ENCODE measurements around the gene ABL2. TPM values are rescaled to one million over a fixed set of nuclear protein-coding genes. Genes with fewer than 3 reads are reported as not detected.
"Not testable (repeated sequence)": the region's sequence is repeated elsewhere in the genome, so short reads cannot be mapped to it uniquely, and the experiment has no call there.

The ABL2 gene
- total RNA-seq, 1 donor from 2014 or later: 23.9 TPM

DNA sequence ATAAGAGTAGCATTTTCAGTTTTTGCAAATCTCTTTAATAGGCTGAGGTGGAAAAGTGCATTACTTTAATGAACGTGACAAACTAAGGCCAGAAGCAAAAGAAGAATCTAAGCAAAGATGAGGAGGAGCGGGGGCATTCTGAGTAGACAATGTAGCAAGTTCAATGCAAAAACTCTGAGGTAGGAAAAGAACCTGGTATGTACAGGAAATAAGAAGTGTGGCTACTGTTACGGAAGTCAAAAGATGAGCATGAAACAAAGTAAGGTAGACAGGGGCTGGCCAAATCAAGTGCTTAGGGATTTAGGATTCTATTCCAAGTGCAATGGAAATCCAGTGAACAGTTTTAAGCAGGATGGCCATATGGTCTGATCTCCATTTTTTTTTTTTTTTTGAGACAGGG is 84.0 kb downstream of the ABL2 start:
- no peaks in the 10 kb centered on the region for H3K27me3 ChIP-seq
- no peak for DNase-seq (ENCODE audit: low spot score in 2 of 2)
- intact Hi-C loops (cut with DNase I): no loop called here
- no peak overlapping the region for H3K27ac ChIP-seq
- TF ChIP-seq, protein P1, sequence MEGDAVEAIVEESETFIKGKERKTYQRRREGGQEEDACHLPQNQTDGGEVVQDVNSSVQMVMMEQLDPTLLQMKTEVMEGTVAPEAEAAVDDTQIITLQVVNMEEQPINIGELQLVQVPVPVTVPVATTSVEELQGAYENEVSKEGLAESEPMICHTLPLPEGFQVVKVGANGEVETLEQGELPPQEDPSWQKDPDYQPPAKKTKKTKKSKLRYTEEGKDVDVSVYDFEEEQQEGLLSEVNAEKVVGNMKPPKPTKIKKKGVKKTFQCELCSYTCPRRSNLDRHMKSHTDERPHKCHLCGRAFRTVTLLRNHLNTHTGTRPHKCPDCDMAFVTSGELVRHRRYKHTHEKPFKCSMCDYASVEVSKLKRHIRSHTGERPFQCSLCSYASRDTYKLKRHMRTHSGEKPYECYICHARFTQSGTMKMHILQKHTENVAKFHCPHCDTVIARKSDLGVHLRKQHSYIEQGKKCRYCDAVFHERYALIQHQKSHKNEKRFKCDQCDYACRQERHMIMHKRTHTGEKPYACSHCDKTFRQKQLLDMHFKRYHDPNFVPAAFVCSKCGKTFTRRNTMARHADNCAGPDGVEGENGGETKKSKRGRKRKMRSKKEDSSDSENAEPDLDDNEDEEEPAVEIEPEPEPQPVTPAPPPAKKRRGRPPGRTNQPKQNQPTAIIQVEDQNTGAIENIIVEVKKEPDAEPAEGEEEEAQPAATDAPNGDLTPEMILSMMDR (IDR thresholded peaks at IDR 0.05): no peak
- H3K36me3 ChIP-seq: peaks cover 0 to 5% of the 10 kb centered on the region in 2 donors
- peaks cover 2 to 7% of the 10 kb centered on the region in 2 donors for H3K4me1 ChIP-seq
- no peak overlapping the region for H3K4me3 ChIP-seq
- peaks cover 0 to 4% of the 10 kb centered on the region in 2 donors for H3K9me3 ChIP-seq

DNA sequence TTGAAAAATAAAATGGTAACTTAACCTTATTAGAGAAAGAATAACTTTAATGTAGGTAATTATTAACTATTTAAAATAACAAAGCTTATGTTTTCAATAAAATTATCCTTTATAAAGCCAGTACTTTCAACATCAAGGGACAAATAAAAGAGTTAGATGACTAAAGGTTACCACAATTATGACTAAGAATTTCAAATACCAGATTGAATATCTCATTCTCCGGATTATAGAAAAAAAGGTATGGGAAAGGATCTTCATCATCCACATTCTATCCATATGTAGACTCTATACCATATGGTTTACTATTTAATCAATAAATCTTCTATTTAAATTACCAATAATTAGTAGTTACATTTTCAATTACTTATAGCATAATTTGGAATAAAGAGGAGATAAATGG is 84.9 kb downstream of the ABL2 start:
- Histone ChIP-seq H3K4me1 (peaks cover 2 to 7% of the 10 kb centered on the region in 2 donors), H3K27ac (no peak overlapping the region), H3K9me3 (no peaks in the 10 kb centered on the region), H3K36me3 (peaks cover 0 to 5% of the 10 kb centered on the region in 2 donors), H3K4me3 (no peak overlapping the region), H3K27me3 (no peaks in the 10 kb centered on the region)
- TF ChIP-seq, protein P1 (IDR thresholded peaks at IDR 0.05): no peak
- no peak for DNase-seq (ENCODE audit: low spot score in 2 of 2)
- intact Hi-C loops (cut with DNase I): loop anchor here (5.0 kb wide), 1 partner anchor 33 kb away; no protein-coding TSS in a partner anchor

DNA sequence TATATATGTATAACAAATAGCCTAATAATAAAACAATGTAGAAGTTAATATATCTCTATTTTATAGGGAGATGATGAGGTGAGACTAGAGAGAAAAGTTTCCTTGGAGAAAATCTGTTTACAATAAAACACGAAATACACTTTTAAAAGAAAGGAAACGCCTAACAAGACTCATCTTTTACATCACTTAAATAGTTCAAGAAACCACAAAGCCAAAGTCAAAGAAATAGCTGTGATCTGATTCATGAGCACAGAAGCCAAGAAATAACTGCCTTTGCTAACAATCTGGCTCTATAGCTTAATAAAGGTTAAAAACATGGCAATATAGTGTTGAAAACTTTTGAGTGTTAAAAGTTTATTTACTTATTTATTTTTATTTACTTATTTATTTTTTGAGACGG is 86.2 kb downstream of the ABL2 start:
- TF ChIP-seq, protein P1 (IDR thresholded peaks at IDR 0.05): no peak
- no peaks in the 10 kb centered on the region for H3K27me3 ChIP-seq
- H3K27ac ChIP-seq: peak overlapping the region; percentile 56 to 77
- H3K36me3 ChIP-seq: peaks cover 0 to 2% of the 10 kb centered on the region in 2 donors
- DNase-seq (ENCODE audit: low spot score in 2 of 2): no peak
- peaks cover 2 to 7% of the 10 kb centered on the region in 2 donors for H3K4me1 ChIP-seq
- peak overlapping the region; percentile 15 to 52 for H3K4me3 ChIP-seq
- H3K9me3 ChIP-seq: no peaks in the 10 kb centered on the region
- intact Hi-C loops (cut with DNase I): loop anchor here (5.0 kb wide), 1 partner anchor 34 kb away; no protein-coding TSS in a partner anchor

DNA sequence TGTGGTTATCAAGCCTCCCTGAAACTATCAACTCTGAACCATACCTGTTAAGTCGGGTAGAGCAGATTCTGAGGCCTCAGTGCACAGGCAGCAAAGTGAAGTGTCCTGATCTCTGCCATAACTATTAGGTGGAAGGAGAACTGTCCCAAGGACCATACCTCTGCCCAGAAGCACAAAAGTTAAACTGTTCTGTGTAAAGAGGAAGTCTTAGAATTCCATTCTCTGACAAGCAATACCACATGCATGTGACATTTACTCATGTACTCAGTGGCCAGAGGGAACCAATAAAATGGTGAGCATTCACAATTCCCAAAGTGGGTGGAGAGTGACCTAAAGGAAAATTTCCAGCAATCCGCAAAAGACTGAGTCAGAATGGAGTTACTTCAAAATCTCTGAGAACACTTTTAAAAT is 86.6 kb downstream of the ABL2 start:
- Histone ChIP-seq H3K4me1 (peaks cover 2 to 7% of the 10 kb centered on the region in 2 donors), H3K27me3 (no peaks in the 10 kb centered on the region), H3K27ac (peak overlapping the region; percentile 56 to 77), H3K36me3 (no peaks in the 10 kb centered on the region), H3K4me3 (peak overlapping the region; percentile 22 to 52), H3K9me3 (no peaks in the 10 kb centered on the region)
- TF ChIP-seq, protein P1 (IDR thresholded peaks at IDR 0.05): no peak
- DNase-seq (ENCODE audit: low spot score in 2 of 2): no peak
- intact Hi-C loops (cut with DNase I): loop anchor here (5.0 kb wide), 1 partner anchor 34 kb away; no protein-coding TSS in a partner anchor

DNA sequence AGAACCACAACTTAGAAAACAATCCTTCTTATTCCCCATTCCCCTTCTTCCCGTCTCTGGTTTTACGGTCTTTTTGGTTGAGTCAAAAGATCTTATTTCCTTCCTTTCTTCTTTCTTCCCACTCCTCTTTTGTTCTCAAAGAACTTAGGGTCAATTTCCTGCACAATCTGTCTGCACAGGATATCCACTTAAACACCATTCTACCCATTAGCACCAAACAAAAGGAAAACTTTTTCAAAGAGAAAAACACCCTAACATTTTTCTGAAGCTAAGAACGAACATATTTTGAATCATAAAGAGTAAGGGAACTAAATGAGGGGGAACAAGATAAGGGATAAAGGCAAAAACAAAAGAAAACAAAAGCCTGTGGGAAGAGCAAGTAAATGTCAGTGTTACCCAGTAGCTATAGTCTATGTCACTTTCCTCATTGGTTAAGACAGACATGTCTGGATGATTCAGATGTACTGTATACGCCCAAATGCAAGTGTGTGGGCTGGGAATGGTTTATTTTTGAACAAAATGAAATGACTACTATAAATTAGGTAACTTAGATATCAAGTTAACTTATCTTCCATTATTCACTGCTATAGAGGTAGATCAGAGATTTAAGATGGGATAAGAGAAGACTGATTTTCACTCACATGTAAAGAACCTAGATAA is 87.8 kb downstream of the ABL2 start:
- no peak for DNase-seq (ENCODE audit: low spot score in 2 of 2)
- intact Hi-C loops (cut with DNase I): loop anchor here (5.0 kb wide), 1 partner anchor 36 kb away; no protein-coding TSS in a partner anchor
- Histone ChIP-seq H3K9me3 (no peaks in the 10 kb centered on the region), H3K27ac (peak overlapping the region; percentile 15 to 77), H3K36me3 (no peaks in the 10 kb centered on the region), H3K4me3 (peak overlapping the region; percentile 22 to 52), H3K4me1 (peaks cover 2 to 7% of the 10 kb centered on the region in 2 donors), H3K27me3 (no peaks in the 10 kb centered on the region)
- TF ChIP-seq, protein P1 (IDR thresholded peaks at IDR 0.05): no peak

DNA sequence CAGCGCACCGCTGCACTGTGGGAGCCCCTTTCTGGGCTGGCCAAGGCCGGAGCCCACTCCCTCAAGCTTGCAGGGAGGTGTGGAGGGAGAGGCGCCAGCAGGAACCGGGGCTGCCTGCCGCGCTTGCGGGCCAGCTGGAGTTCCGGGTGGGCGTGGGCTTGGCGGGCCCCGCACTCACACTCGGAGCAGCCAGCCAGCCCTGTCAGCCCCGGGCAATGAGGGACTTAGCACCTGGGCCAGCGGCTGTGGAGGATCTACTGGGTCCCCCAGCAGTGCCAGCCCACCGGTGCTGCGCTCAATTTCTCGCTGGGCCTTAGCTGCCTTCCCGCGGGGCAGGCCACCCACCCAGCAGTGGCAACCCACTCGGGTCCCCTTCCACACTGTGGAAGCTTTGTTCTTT is 90.7 kb downstream of the ABL2 start:
- H3K4me3 ChIP-seq; H3K27ac ChIP-seq; H3K9me3 ChIP-seq; H3K27me3 ChIP-seq; intact Hi-C loops (cut with DNase I); H3K4me1 ChIP-seq; H3K36me3 ChIP-seq; DNase-seq (ENCODE audit: low spot score in 2 of 2): not testable (repeated sequence)
